Lung (tissue), 12 donors: ENCODE measurements around the gene EFHD2. TPM values are rescaled to one million over a fixed set of nuclear protein-coding genes. Genes with fewer than 3 reads are reported as not detected.

Source experiments
- ATAC-seq: fragments of 200-7000 bp; cut with Tn5 transposase; one replicate; pipeline ENCODE4 v1.9.1; 2020; ENCODE audit warnings: moderate number of reproducible peaks; ENCODE audit not compliant: insufficient read depth, low FRiP score
- DNase-seq, 3 donors: peaks; one replicate each; pipeline ENCODE4 v3.0.0-alpha.2; 2013 to 2017
- H3K27ac ChIP-seq, 2 donors: one replicate each; pipeline ENCODE4 v1.5.1; 2013; ENCODE audit warnings: mild to moderate bottlenecking in 2 of 2, moderate library complexity in 2 of 2, control low read depth in 1 of 2, inconsistent platforms in 1 of 2, low read depth in 1 of 2, low read length in 1 of 2
- H3K27me3 ChIP-seq, 3 donors: one replicate each; pipeline ENCODE4 v1.5.1; 2013; ENCODE audit warnings: low read length in 2 of 3; ENCODE audit not compliant: control insufficient read depth in 3 of 3, insufficient read depth in 3 of 3
- H3K36me3 ChIP-seq, 4 donors: one replicate each; pipeline ENCODE4 v1.5.1; 2013; ENCODE audit warnings: low read length in 4 of 4, mild to moderate bottlenecking in 1 of 4, moderate library complexity in 1 of 4; ENCODE audit not compliant: control insufficient read depth in 4 of 4, insufficient read depth in 4 of 4
- H3K4me1 ChIP-seq, 5 donors: one replicate each; pipeline ENCODE4 v1.5.1; 2013; ENCODE audit warnings: low read length in 5 of 5, mild to moderate bottlenecking in 2 of 5, moderate library complexity in 1 of 5; ENCODE audit not compliant: control insufficient read depth in 5 of 5, insufficient read depth in 5 of 5
- H3K4me3 ChIP-seq: one replicate; pipeline ENCODE4 v1.5.1; 2013; ENCODE audit warnings: mild to moderate bottlenecking, control low read depth, moderate library complexity
- H3K9ac ChIP-seq, 2 donors: one replicate each; pipeline ENCODE4 v1.5.1; 2013; ENCODE audit warnings: low read length in 2 of 2, control low read depth in 1 of 2; ENCODE audit not compliant: insufficient read depth in 1 of 2
- H3K9me3 ChIP-seq, 4 donors: one replicate each; pipeline ENCODE4 v1.5.1; 2013; ENCODE audit warnings: low read length in 3 of 4, mild to moderate bottlenecking in 1 of 4, moderate library complexity in 1 of 4; ENCODE audit not compliant: control insufficient read depth in 4 of 4, insufficient read depth in 3 of 4
- WGBS, 2 donors: extraction: QIAGEN DNeasy Blood & Tissue Kit; methylation state at CpG; one replicate each; pipeline ENCODE4 v1.1.7; 2013; 5-methylcytosine and 5-hydroxymethylcytosine counted together
- polyA plus RNA-seq, 2 donors: library from polyadenylated mRNA; stranded (reverse); fragments of 200-250 nt; gene quantifications; one replicate each; pipeline ENCODE4 v1.2.1, GENCODE V29; 2013
- total RNA-seq, 2 donors: library from RNA; depleted of rRNA in 1 of 2; stranded (reverse); fragments of >200 nt in 1 of 2; gene quantifications; one replicate each; pipeline ENCODE4 v1.2.1, GENCODE V29; 2014 to 2021
- TF ChIP-seq, protein P1 (sequence below): IDR thresholded peaks from 2 replicates; pipeline ENCODE4 v1.5.1; 2012; ENCODE audit warnings: mild to moderate bottlenecking; ENCODE audit errors: control extremely low read depth, extremely low read depth
- donor health status: control.
- donor health status: control.
- donor health status: Bipolar disorder and iron deficiency.
- donor health status: healthy.
- donor health status: DM: yes; HTN: yes; CAD: no.

Gene EFHD2
- total and polyA plus RNA-seq, 4 donors, result 28.2 to 175 (median 90.1) TPM

DNA sequence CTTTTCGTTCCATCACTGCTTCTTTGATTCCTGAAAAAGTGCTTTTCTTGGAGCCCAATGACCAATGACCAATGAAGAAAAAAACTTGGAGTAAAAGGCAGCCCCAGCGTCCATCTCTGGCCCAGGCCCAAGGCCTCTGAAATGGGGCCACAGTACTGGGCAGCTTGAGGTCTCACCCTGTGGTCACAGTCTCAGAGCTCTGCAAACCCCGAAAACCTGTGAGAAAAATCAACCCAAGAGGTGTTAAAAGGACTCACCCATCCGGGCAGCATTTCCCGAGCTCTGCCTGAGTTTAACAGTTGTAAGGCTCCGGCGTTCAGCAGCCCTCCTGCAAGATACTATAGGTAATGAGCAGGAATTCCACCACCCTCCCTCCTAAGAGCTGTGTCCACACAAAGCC lies 2.1 kb upstream of the EFHD2 start:
- no peak for DNase-seq
- WGBS, 2 donors, result 72 to 85% methylated on average over 7 of the region's 7 CpGs
- Histone ChIP-seq H3K4me3 (no peak overlapping the region), H3K27ac (no peak overlapping the region), H3K36me3 (no peaks in the 10 kb centered on the region), H3K4me1 (peaks cover 0 to 24% (median 6%) of the 10 kb centered on the region in 5 donors), H3K27me3 (peaks cover 0 to 4% (median 0%) of the 10 kb centered on the region in 3 donors), H3K9me3 (no peaks in the 10 kb centered on the region), H3K9ac (no peak overlapping the region)
- ATAC-seq, result no peak
- TF ChIP-seq, protein P1, sequence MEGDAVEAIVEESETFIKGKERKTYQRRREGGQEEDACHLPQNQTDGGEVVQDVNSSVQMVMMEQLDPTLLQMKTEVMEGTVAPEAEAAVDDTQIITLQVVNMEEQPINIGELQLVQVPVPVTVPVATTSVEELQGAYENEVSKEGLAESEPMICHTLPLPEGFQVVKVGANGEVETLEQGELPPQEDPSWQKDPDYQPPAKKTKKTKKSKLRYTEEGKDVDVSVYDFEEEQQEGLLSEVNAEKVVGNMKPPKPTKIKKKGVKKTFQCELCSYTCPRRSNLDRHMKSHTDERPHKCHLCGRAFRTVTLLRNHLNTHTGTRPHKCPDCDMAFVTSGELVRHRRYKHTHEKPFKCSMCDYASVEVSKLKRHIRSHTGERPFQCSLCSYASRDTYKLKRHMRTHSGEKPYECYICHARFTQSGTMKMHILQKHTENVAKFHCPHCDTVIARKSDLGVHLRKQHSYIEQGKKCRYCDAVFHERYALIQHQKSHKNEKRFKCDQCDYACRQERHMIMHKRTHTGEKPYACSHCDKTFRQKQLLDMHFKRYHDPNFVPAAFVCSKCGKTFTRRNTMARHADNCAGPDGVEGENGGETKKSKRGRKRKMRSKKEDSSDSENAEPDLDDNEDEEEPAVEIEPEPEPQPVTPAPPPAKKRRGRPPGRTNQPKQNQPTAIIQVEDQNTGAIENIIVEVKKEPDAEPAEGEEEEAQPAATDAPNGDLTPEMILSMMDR, result no peak

DNA sequence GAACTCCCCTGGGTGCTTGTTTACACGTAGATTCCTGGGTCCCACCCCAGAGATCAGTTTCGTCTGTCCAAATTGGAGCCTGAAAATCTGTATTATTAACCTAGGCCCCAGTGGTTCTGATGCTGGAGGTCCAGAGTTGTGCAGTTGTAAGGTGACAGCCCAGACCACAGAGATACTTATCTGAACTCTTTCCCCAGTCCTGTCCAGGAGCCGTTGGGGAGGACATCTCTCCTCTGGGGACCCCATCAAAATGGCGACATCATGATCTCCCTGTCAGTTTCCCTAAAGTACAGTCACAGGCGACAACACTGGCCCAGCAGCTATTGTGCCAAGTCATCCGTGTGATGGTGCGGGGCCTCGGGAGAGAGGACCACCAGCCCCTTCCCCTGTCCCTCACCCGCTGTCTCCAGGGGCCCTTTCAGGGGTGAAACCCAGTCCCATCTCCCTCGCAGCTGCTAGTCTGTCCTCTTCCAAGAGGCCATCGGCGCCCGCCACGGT lies 749 bp upstream of the EFHD2 start:
- DNase-seq, result no peak
- H3K4me3 ChIP-seq, result no peak overlapping the region
- 31 to 33% methylated on average over 14 of the region's 14 CpGs for WGBS, 2 donors
- H3K9ac ChIP-seq, result peak overlapping the region; percentile 31 to 79
- H3K27me3 ChIP-seq, result peaks cover 0 to 4% (median 0%) of the 10 kb centered on the region in 3 donors
- ATAC-seq, result no peak
- H3K9me3 ChIP-seq, result no peaks in the 10 kb centered on the region
- no peaks in the 10 kb centered on the region for H3K36me3 ChIP-seq
- no peak overlapping the region for H3K27ac ChIP-seq
- TF ChIP-seq, protein P1, result no peak
- peaks cover 0 to 24% (median 6%) of the 10 kb centered on the region in 5 donors for H3K4me1 ChIP-seq

DNA sequence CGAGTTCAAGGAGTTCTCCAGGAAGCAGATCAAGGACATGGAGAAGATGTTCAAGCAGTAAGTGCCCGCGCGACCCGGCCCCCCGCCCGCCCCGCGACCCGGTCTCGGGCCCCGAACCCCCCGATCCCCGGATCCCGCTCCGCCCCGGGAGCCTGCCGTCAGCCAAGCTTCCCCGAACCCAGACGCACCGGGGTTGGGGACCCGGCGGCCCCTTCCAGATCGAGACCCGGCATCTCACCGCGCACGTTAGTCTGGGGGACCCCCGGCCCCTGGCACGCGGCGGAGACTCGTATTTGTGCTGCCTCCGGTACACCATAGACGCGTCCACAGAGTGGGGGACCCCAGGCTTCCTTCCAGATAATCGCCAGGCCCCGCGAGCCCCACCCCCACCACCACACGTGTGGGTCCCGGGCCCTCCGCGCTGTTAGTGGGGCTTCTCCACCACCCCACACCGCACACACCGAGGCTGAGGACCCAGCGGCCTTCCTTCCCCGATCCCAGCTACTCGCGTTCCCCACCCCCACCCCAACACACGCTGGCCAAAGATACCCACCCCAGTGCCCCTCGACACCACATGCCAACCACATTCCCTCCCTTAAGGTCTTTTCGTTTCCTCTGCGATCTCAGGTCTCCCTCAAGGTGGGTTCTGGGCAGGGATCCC lies 665 bp downstream of the EFHD2 start:
- DNase-seq (no peak), ATAC-seq (no peak)
- peak overlapping the region in 1 of 2 donors; percentile 76 for H3K27ac ChIP-seq
- TF ChIP-seq, protein P1, result no peak
- H3K9me3 ChIP-seq, result no peaks in the 10 kb centered on the region
- peak overlapping the region; percentile 2 to 68 for H3K9ac ChIP-seq
- H3K4me1 ChIP-seq, result peaks cover 0 to 24% (median 6%) of the 10 kb centered on the region in 5 donors
- H3K4me3 ChIP-seq, result peak overlapping the region; percentile 79
- peaks cover 0 to 4% (median 0%) of the 10 kb centered on the region in 3 donors for H3K27me3 ChIP-seq
- 2% methylated on average over 51 to 53 of the region's 53 CpGs for WGBS, 2 donors
- no peaks in the 10 kb centered on the region for H3K36me3 ChIP-seq
